Progenitor cell of endocrine pancreas (in vitro differentiated cells): ENCODE data around the gene LRP2. TPM values are rescaled to one million over a fixed set of nuclear protein-coding genes. Genes with fewer than 3 reads are reported as not detected.

Source experiments
- DNase-seq: peaks from one replicate; pipeline ENCODE4 v3.0.0; 2021; ENCODE audit warnings: low spot score; ENCODE audit not compliant: unreplicated experiment
- H3K27ac Mint-ChIP-seq: 2 replicates; pipeline ENCODE4 v1.8.0; 2021; ENCODE audit warnings: mild to moderate bottlenecking, moderate library complexity, mixed read lengths
- H3K27me3 Mint-ChIP-seq: 2 replicates; pipeline ENCODE4 v1.8.0; 2021; ENCODE audit warnings: mixed read lengths
- H3K36me3 Mint-ChIP-seq: 2 replicates; pipeline ENCODE4 v1.8.0; 2022; ENCODE audit warnings: mixed read lengths; ENCODE audit not compliant: insufficient read depth
- H3K4me1 Mint-ChIP-seq: 2 replicates; pipeline ENCODE4 v1.8.0; 2021; ENCODE audit warnings: low read depth, mixed read lengths
- H3K4me3 Mint-ChIP-seq: 2 replicates; pipeline ENCODE4 v1.8.0; 2021; ENCODE audit warnings: low read depth, mild to moderate bottlenecking, moderate library complexity, mixed read lengths
- H3K9me3 Mint-ChIP-seq: 2 replicates; pipeline ENCODE4 v1.8.0; 2021; ENCODE audit warnings: low read depth, mixed read lengths
- total RNA-seq: library from RNA; stranded (reverse); gene quantifications from 2 replicates; pipeline ENCODE4 v1.2.1, GENCODE V29; 2021
- TF ChIP-seq, protein P1 (sequence below): fragments of 200-600 bp; sonication (generic); IDR thresholded peaks from one replicate; pipeline ENCODE4 v1.5.0; 2021; ENCODE audit warnings: antibody characterized with exemption, mild to moderate bottlenecking; ENCODE audit not compliant: unreplicated experiment

Gene LRP2
- total RNA-seq, 1 donor from 2014 or later: 44.4 TPM

DNA sequence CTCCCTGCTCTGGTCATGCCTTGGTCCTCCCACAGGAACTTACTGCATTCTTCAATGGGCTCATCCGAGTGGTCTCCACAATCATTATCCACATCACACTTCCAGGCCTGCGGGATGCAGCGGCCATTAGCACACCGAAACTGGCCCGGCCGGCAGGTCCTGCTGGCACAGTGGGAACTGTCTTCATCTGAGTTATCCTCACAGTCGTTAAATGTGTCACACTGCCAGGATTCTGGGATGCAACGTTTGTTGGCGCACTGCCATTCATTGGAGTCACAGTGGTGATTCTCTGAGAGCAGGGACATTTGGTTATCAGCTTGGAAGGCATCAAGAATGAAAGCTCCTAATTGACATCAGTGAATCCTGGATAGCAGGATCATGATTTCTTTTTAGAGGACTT is 188.5 kb downstream of the LRP2 start:
- no peaks in the 10 kb centered on the region for H3K4me1 Mint-ChIP-seq
- H3K9me3 Mint-ChIP-seq: no peaks in the 10 kb centered on the region
- no peak overlapping the region for H3K4me3 Mint-ChIP-seq
- no peak for DNase-seq
- H3K36me3 Mint-ChIP-seq: peaks cover 25% of the 10 kb centered on the region
- H3K27ac Mint-ChIP-seq: no peak overlapping the region
- H3K27me3 Mint-ChIP-seq: no peaks in the 10 kb centered on the region
- TF ChIP-seq, protein P1, sequence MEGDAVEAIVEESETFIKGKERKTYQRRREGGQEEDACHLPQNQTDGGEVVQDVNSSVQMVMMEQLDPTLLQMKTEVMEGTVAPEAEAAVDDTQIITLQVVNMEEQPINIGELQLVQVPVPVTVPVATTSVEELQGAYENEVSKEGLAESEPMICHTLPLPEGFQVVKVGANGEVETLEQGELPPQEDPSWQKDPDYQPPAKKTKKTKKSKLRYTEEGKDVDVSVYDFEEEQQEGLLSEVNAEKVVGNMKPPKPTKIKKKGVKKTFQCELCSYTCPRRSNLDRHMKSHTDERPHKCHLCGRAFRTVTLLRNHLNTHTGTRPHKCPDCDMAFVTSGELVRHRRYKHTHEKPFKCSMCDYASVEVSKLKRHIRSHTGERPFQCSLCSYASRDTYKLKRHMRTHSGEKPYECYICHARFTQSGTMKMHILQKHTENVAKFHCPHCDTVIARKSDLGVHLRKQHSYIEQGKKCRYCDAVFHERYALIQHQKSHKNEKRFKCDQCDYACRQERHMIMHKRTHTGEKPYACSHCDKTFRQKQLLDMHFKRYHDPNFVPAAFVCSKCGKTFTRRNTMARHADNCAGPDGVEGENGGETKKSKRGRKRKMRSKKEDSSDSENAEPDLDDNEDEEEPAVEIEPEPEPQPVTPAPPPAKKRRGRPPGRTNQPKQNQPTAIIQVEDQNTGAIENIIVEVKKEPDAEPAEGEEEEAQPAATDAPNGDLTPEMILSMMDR: no peak

DNA sequence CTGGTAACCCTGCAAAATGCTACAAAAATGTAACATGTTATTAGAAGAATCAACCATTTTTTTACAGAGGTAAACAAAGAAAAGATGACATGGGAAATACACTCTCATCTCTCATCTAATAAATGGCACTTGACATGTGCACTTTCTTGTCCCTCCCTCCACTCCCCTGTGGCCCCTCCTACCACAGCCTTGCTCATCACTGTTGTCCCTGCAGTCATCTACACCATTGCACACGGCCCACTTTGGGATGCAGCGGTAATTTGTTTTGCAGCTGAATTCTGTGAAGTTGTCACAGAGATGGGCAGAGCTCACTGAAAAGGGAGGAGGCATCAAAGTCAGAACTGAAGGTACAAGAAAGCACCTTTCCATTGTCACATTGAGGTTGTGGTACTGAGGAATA is 189.4 kb downstream of the LRP2 start:
- DNase-seq: no peak
- no peaks in the 10 kb centered on the region for H3K4me1 Mint-ChIP-seq
- no peak overlapping the region for H3K27ac Mint-ChIP-seq
- H3K4me3 Mint-ChIP-seq: no peak overlapping the region
- no peaks in the 10 kb centered on the region for H3K27me3 Mint-ChIP-seq
- H3K36me3 Mint-ChIP-seq: peaks cover 31% of the 10 kb centered on the region
- TF ChIP-seq, protein P1: no peak
- H3K9me3 Mint-ChIP-seq: no peaks in the 10 kb centered on the region

DNA sequence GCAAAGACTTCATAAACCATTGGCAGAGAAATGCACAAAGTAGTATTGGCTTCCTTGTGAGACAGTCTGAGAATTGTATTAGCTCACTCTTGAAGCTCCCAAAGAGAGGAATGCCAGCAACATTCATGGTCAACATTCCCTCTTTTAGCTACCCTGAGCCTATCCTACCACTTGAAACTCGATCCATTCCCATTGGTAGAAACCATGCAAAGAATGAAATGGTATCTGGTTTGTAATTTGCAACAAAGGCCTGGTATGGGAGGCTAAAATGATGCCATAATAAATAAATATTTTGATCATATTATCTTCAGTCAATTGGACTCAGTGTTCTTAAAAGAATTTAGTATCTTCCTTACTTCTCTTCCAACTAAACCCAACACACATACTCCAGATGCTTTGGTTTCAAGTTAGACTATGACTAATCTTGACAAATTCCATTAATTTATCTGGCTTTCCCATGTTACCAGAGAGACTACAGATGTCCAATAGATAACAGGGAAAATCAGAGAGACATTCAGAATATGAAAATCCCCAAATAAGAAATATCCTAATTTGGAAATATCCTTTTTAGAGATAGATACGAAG is 190.1 kb downstream of the LRP2 start:
- TF ChIP-seq, protein P1: no peak
- Mint-ChIP-seq H3K9me3 (no peaks in the 10 kb centered on the region), H3K4me3 (no peak overlapping the region), H3K27me3 (no peaks in the 10 kb centered on the region), H3K27ac (no peak overlapping the region), H3K36me3 (peaks cover 27% of the 10 kb centered on the region), H3K4me1 (no peaks in the 10 kb centered on the region)
- DNase-seq: no peak

DNA sequence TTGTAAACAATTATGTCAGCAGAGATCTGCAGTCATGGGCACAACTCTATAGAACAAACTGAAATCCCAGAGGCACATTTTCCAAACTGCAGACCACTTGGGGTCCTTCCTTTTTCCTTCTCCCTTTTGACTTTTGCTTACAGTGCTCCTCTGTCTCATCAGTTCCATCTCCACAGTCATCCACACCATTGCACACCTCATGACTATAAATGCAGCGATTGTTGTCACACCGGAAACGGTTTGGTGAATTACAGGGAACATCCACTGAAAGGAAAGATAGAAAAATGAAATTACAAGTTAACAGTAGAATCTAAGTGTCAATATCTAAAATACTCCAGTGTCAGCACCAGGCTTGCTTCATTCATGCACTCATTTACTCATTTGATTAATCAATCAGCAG is 196.5 kb downstream of the LRP2 start:
- TF ChIP-seq, protein P1: no peak
- Mint-ChIP-seq H3K36me3 (peaks cover 26% of the 10 kb centered on the region), H3K4me1 (peaks cover 4% of the 10 kb centered on the region), H3K9me3 (no peaks in the 10 kb centered on the region), H3K27me3 (no peaks in the 10 kb centered on the region), H3K4me3 (no peak overlapping the region), H3K27ac (no peak overlapping the region)
- no peak for DNase-seq

DNA sequence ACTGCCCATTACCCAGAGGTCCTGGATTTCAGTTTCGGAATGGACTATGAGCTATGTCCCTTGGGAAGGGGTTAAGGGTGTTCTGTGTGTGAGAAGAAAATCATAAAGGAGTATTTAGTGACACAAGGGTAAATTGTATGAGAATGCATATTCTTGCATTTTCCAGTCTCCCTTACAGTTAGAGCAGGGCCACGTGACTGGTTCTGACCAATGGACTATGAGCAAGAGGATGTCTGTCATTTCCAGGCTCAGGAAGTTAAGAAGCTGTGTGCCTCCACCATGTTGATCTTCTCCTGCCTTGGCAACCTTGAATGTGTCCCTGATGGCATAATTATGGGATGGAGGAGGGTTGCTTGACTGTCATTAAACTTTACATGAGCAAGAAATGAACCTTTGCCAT is 198.0 kb downstream of the LRP2 start:
- Mint-ChIP-seq H3K27ac (no peak overlapping the region), H3K27me3 (no peaks in the 10 kb centered on the region), H3K4me3 (no peak overlapping the region), H3K9me3 (no peaks in the 10 kb centered on the region), H3K36me3 (peaks cover 22% of the 10 kb centered on the region), H3K4me1 (peaks cover 4% of the 10 kb centered on the region)
- TF ChIP-seq, protein P1: no peak
- no peak for DNase-seq
